Gastroesophageal sphincter (tissue), 4 donors: Measurements from ENCODE around the gene NCKAP5. TPM values are rescaled to one million over a fixed set of nuclear protein-coding genes. Genes with fewer than 3 reads are reported as not detected.

ENCODE experiments used
- ATAC-seq: fragments of 150-250 bp; one replicate; pipeline ENCODE4 v1.9.1; 2016; ENCODE audit warnings: mild to moderate bottlenecking, moderate library complexity
- H3K27ac ChIP-seq, 4 donors: fragments of 200-600 bp; sonication (generic) in 3 of 4; 1 replicate in 3 of 4; 2 replicates in 1 of 4; pipeline ENCODE4 v1.5.1; 2016 to 2019
- H3K27me3 ChIP-seq: fragments of 200-600 bp; sonication (generic); one replicate; pipeline ENCODE4 v1.5.1; 2019
- H3K36me3 ChIP-seq, 2 donors: fragments of 200-600 bp; sonication (generic); one replicate each; pipeline ENCODE4 v1.5.1; 2019; ENCODE audit warnings: control low read depth in 1 of 2
- H3K4me1 ChIP-seq, 3 donors: fragments of 200-600 bp; sonication (generic); 1 replicate in 2 of 3; 2 replicates in 1 of 3; pipeline ENCODE4 v1.5.1; 2016 to 2019; ENCODE audit warnings: control low read depth in 2 of 3
- H3K4me3 ChIP-seq, 2 donors: fragments of 200-600 bp; sonication (generic); one replicate each; pipeline ENCODE4 v1.5.1; 2019; ENCODE audit warnings: mild to moderate bottlenecking in 1 of 2, moderate library complexity in 1 of 2
- H3K9me3 ChIP-seq, 3 donors: fragments of 200-600 bp; sonication (generic); one replicate each; pipeline ENCODE4 v1.5.1; 2017 to 2019; ENCODE audit warnings: control low read depth in 2 of 3
- CTCF ChIP-seq, 4 experiments: fragments of 200-600 bp in 2 of 4; fragments of 450-650 bp in 2 of 4; sonication (generic) in 1 of 4; IDR thresholded peaks; one replicate each; pipeline ENCODE4 v1.5.1; 2017 to 2019; ENCODE audit warnings: antibody characterized with exemption in 4 of 4, mild to moderate bottlenecking in 2 of 4, moderate library complexity in 2 of 4
- EP300 ChIP-seq: sonication (generic); formaldehyde crosslinking; IDR thresholded peaks from one replicate; pipeline ENCODE4 v1.6.1; 2017; ENCODE audit warnings: antibody characterized with exemption, mild to moderate bottlenecking
- POLR2A ChIP-seq, 2 donors: fragments of 450-650 bp; IDR thresholded peaks; one replicate each; pipeline ENCODE4 v1.6.1; 2017; ENCODE audit warnings: antibody characterized with exemption in 2 of 2, mild to moderate bottlenecking in 2 of 2, moderate library complexity in 1 of 2
- POLR2AphosphoS5 ChIP-seq: sonication (generic); formaldehyde crosslinking; IDR thresholded peaks from one replicate; pipeline ENCODE4 v1.6.1; 2017; ENCODE audit warnings: antibody characterized with exemption
- WGBS, 2 donors: methylation state at CpG; one replicate each; pipeline ENCODE4 v1.1.5; 2018; ENCODE audit warnings: low coverage in 1 of 2; 5-methylcytosine and 5-hydroxymethylcytosine counted together
- total RNA-seq, 4 donors: library from RNA; depleted of rRNA; stranded (reverse); fragments of >200 nt; gene quantifications; one replicate each; pipeline ENCODE4 v1.1.0, GENCODE V29; 2016

NCKAP5 gene
- total RNA-seq, 4 donors from 2014 or later: 0.16 to 0.57 (median 0.33) TPM

GRCh38 chr2:133247631-133248030, 320.6 kb downstream of the NCKAP5 start:
- WGBS, 2 donors: 52 to 64% methylated on average over 1 to 2 of the region's 2 CpGs
- no peak for TF ChIP-seq CTCF (IDR thresholded peaks at IDR 0.05)
- no peak for TF ChIP-seq POLR2A (IDR thresholded peaks at IDR 0.05)
- TF ChIP-seq POLR2AphosphoS5: no peak
- no peak for TF ChIP-seq EP300
- Histone ChIP-seq H3K4me3 (no peak overlapping the region), H3K4me1 (no peaks in the 10 kb centered on the region), H3K36me3 (no peaks in the 10 kb centered on the region), H3K9me3 (no peaks in the 10 kb centered on the region), H3K27ac (no peak overlapping the region), H3K27me3 (no peaks in the 10 kb centered on the region)
- ATAC-seq: no peak

- no peaks in the 10 kb centered on the region for H3K9me3 ChIP-seq
- peak overlapping the region in 1 of 2 donors; percentile 26 for H3K4me3 ChIP-seq
- H3K36me3 ChIP-seq: no peaks in the 10 kb centered on the region
- TF ChIP-seq POLR2A (IDR thresholded peaks at IDR 0.05): no peak
- no peak for TF ChIP-seq CTCF (IDR thresholded peaks at IDR 0.05)
- no peak for TF ChIP-seq EP300
- TF ChIP-seq POLR2AphosphoS5: no peak
- H3K4me1 ChIP-seq: peaks cover 0 to 7% (median 0%) of the 10 kb centered on the region in 3 donors
- H3K27ac ChIP-seq: peak overlapping the region in 1 of 4 donors; percentile 37
- H3K27me3 ChIP-seq: peaks cover 4% of the 10 kb centered on the region
- 20 to 39% methylated on average over 1 to 2 of the region's 2 CpGs for WGBS, 2 donors
- no peak for ATAC-seq
Observed at GRCh38 chr2:133241224-133241571, 327.1 kb downstream of the NCKAP5 start.

GRCh38 chr2:133240491-133241223, 327.6 kb downstream of the NCKAP5 start:
- no peaks in the 10 kb centered on the region for H3K9me3 ChIP-seq
- peaks cover 6% of the 10 kb centered on the region for H3K27me3 ChIP-seq
- peaks cover 0 to 7% (median 0%) of the 10 kb centered on the region in 3 donors for H3K4me1 ChIP-seq
- H3K27ac ChIP-seq: peak overlapping the region in 1 of 4 donors; percentile 37
- no peaks in the 10 kb centered on the region for H3K36me3 ChIP-seq
- ATAC-seq: no peak
- TF ChIP-seq POLR2AphosphoS5 (no peak), POLR2A (IDR thresholded peaks at IDR 0.05) (no peak), CTCF (IDR thresholded peaks at IDR 0.05) (no peak)
- H3K4me3 ChIP-seq: peak overlapping the region in 1 of 2 donors; percentile 26
- WGBS, 2 donors: 52 to 59% methylated on average over 5 of the region's 5 CpGs

- peaks cover 6% of the 10 kb centered on the region for H3K27me3 ChIP-seq
- no peaks in the 10 kb centered on the region for H3K36me3 ChIP-seq
- no peak for TF ChIP-seq CTCF (IDR thresholded peaks at IDR 0.05)
- no peak for TF ChIP-seq POLR2AphosphoS5
- no peak for TF ChIP-seq EP300
- no peak for TF ChIP-seq POLR2A (IDR thresholded peaks at IDR 0.05)
- no peak overlapping the region for H3K27ac ChIP-seq
- no peak overlapping the region for H3K4me3 ChIP-seq
- no peak for ATAC-seq
- peaks cover 0 to under 1% (median 0%) of the 10 kb centered on the region in 3 donors for H3K4me1 ChIP-seq
- H3K9me3 ChIP-seq: no peaks in the 10 kb centered on the region
- 63 to 85% methylated on average over 1 of the region's 1 CpG for WGBS, 2 donors
Observed at GRCh38 chr2:133235968-133236367, 332.3 kb downstream of the NCKAP5 start.

GRCh38 chr2:133232556-133232955, 335.7 kb downstream of the NCKAP5 start:
- Histone ChIP-seq H3K4me3 (no peak overlapping the region), H3K27ac (no peak overlapping the region), H3K9me3 (no peaks in the 10 kb centered on the region), H3K36me3 (no peaks in the 10 kb centered on the region), H3K4me1 (no peaks in the 10 kb centered on the region), H3K27me3 (peaks cover 6% of the 10 kb centered on the region)
- 40 to 63% methylated on average over 1 of the region's 1 CpG for WGBS, 2 donors
- ATAC-seq: no peak
- no peak for TF ChIP-seq CTCF (IDR thresholded peaks at IDR 0.05)
- TF ChIP-seq POLR2A (IDR thresholded peaks at IDR 0.05): no peak
- no peak for TF ChIP-seq POLR2AphosphoS5
- no peak for TF ChIP-seq EP300
